HepG2 (cell line): ENCODE data around the gene PPP1R15B. TPM values are rescaled to one million over a fixed set of nuclear protein-coding genes. Genes with fewer than 3 reads are reported as not detected.

Source experiments
- HNRNPL ChIP-seq: fragments of 200-400 bp; formaldehyde crosslinking; IDR thresholded peaks from 2 replicates; pipeline ENCODE4 v1.6.1; 2017; ENCODE audit warnings: mild to moderate bottlenecking, low read depth, low read length
- RAD21 ChIP-seq: fragments of 450-650 bp; formaldehyde crosslinking; IDR thresholded peaks from 2 replicates; pipeline ENCODE4 v1.5.0; 2020; ENCODE audit warnings: mild to moderate bottlenecking
- SRF ChIP-seq: IDR thresholded peaks from 2 replicates; pipeline ENCODE4 v1.6.1; 2011; ENCODE audit warnings: mild to moderate bottlenecking, low read depth, low read length, moderate library complexity
- STAG1 ChIP-seq: sonication (generic); formaldehyde crosslinking; IDR thresholded peaks from 2 replicates; pipeline ENCODE4 v1.4.0; 2020; ENCODE audit warnings: missing genetic modification reagents
- UBTF ChIP-seq: sonication (generic); formaldehyde crosslinking; IDR thresholded peaks from 2 replicates; pipeline ENCODE4 v1.4.0; 2020; ENCODE audit warnings: mild to moderate bottlenecking, missing genetic modification reagents
- ZNF501 ChIP-seq: sonication (generic); formaldehyde crosslinking; IDR thresholded peaks from 2 replicates; pipeline ENCODE4 v1.5.1; 2020; ENCODE audit warnings: mild to moderate bottlenecking, moderate library complexity, missing genetic modification reagents
- ZNF788 ChIP-seq: sonication (generic); formaldehyde crosslinking; IDR thresholded peaks from 2 replicates; pipeline ENCODE4 v1.5.0; 2020; ENCODE audit warnings: mild to moderate bottlenecking, missing genetic modification reagents, borderline replicate concordance
- polyA plus RNA-seq, 8 experiments: library from polyadenylated mRNA; depleted of rRNA in 3 of 8; stranded (reverse) in 7 of 8; unstranded in 1 of 8; fragments of >200 nt; fragmentation: Illumina TruSeq in 4 of 8; extraction: Trizol in 4 of 8; gene quantifications; 2 replicates each; pipeline versions ENCODE4 v1.2.1 to v1.2.3, GENCODE V29; 2011 to 2016; ENCODE audit warnings: low read depth in 4 of 8, missing spikeins in 1 of 8, mixed read lengths in 1 of 8; ENCODE audit not compliant: insufficient read depth in 1 of 8
- total RNA-seq, 5 experiments: library from RNA; depleted of rRNA; stranded (reverse); fragments of >200 nt; fragmentation: Illumina TruSeq; extraction: Trizol; gene quantifications; 2 replicates each; pipeline ENCODE4 v1.2.3, GENCODE V29; 2016; ENCODE audit warnings: low read depth in 1 of 5
- TF ChIP-seq, protein P1 (sequence below): sonication (generic); formaldehyde crosslinking; IDR thresholded peaks from 2 replicates; pipeline ENCODE4 v1.5.1; 2020; ENCODE audit warnings: mild to moderate bottlenecking, missing genetic modification reagents, moderate library complexity
- TF ChIP-seq, protein P2 (sequence below): sonication (generic); IDR thresholded peaks from 2 replicates; pipeline ENCODE4 v1.6.1; 2016; ENCODE audit warnings: low read depth, borderline replicate concordance
- TF ChIP-seq, protein P3 (sequence below): sonication (generic); formaldehyde crosslinking; IDR thresholded peaks from 2 replicates; pipeline ENCODE4 v1.4.0; 2020; ENCODE audit warnings: mild to moderate bottlenecking, missing genetic modification reagents
- TF ChIP-seq, protein P4 (sequence below): sonication (generic); formaldehyde crosslinking; IDR thresholded peaks from 2 replicates; pipeline ENCODE4 v1.4.0; 2020; ENCODE audit warnings: missing genetic modification reagents, borderline replicate concordance

The PPP1R15B gene
- total and polyA plus RNA-seq, 2 of the 13 experiments (the other 11 are each of a cell fraction or from before 2014, with no cell fraction given) = 13.4 to 23.8 TPM

DNA sequence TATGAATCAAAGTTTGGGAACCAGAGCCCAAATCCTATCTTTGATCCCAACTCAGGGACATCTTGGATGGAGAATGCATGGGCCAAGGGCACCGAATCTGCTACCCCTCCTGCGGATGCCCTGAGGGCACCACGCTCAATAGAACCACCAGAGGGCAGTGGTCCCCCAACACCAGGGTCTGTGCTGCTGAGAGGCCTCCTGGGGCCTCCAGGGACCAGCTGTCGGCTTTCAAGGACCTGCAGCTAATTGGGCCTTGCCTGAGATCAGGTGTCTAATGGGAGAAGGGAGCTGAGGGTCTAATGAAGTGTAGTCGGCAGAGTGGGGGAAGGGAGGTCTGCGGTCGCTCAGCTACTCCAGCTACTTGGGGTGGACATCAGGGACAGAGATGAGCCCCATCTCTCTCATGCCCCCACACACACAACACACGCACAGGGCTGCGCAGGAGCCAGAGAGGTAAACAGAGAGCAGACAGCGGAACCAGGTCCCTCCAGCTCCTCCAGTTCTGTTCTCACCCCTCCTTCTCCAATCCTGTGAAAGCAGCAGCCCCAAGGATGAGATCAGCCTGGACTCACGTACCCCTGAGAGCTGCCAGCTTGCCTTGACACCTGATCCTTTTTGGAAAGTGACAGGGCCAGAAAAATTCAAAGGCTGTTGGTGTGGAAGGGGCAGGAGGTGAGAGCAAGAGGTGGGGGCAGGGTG, 34.9 kb upstream of the PPP1R15B start (continued):
- peak; percentile 32; the same call in 1 of the 2 replicates for TF ChIP-seq UBTF (CRISPR knock-in tag)
- TF ChIP-seq, protein P1, sequence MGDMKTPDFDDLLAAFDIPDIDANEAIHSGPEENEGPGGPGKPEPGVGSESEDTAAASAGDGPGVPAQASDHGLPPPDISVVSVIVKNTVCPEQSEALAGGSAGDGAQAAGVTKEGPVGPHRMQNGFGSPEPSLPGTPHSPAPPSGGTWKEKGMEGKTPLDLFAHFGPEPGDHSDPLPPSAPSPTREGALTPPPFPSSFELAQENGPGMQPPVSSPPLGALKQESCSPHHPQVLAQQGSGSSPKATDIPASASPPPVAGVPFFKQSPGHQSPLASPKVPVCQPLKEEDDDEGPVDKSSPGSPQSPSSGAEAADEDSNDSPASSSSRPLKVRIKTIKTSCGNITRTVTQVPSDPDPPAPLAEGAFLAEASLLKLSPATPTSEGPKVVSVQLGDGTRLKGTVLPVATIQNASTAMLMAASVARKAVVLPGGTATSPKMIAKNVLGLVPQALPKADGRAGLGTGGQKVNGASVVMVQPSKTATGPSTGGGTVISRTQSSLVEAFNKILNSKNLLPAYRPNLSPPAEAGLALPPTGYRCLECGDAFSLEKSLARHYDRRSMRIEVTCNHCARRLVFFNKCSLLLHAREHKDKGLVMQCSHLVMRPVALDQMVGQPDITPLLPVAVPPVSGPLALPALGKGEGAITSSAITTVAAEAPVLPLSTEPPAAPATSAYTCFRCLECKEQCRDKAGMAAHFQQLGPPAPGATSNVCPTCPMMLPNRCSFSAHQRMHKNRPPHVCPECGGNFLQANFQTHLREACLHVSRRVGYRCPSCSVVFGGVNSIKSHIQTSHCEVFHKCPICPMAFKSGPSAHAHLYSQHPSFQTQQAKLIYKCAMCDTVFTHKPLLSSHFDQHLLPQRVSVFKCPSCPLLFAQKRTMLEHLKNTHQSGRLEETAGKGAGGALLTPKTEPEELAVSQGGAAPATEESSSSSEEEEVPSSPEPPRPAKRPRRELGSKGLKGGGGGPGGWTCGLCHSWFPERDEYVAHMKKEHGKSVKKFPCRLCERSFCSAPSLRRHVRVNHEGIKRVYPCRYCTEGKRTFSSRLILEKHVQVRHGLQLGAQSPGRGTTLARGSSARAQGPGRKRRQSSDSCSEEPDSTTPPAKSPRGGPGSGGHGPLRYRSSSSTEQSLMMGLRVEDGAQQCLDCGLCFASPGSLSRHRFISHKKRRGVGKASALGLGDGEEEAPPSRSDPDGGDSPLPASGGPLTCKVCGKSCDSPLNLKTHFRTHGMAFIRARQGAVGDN (CRISPR knock-in tag) = peak; percentile 40
- TF ChIP-seq, protein P2, sequence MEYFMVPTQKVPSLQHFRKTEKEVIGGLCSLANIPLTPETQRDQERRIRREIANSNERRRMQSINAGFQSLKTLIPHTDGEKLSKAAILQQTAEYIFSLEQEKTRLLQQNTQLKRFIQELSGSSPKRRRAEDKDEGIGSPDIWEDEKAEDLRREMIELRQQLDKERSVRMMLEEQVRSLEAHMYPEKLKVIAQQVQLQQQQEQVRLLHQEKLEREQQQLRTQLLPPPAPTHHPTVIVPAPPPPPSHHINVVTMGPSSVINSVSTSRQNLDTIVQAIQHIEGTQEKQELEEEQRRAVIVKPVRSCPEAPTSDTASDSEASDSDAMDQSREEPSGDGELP = peak; percentile 12; the same call in 1 of the 2 replicates
- peak; percentile 81 for TF ChIP-seq HNRNPL
- TF ChIP-seq RAD21 (CRISPR knock-in tag) = peak; percentile 82
- peak; percentile 83 for TF ChIP-seq STAG1 (CRISPR knock-in tag)
- TF ChIP-seq SRF = no peak
- TF ChIP-seq, protein P3, sequence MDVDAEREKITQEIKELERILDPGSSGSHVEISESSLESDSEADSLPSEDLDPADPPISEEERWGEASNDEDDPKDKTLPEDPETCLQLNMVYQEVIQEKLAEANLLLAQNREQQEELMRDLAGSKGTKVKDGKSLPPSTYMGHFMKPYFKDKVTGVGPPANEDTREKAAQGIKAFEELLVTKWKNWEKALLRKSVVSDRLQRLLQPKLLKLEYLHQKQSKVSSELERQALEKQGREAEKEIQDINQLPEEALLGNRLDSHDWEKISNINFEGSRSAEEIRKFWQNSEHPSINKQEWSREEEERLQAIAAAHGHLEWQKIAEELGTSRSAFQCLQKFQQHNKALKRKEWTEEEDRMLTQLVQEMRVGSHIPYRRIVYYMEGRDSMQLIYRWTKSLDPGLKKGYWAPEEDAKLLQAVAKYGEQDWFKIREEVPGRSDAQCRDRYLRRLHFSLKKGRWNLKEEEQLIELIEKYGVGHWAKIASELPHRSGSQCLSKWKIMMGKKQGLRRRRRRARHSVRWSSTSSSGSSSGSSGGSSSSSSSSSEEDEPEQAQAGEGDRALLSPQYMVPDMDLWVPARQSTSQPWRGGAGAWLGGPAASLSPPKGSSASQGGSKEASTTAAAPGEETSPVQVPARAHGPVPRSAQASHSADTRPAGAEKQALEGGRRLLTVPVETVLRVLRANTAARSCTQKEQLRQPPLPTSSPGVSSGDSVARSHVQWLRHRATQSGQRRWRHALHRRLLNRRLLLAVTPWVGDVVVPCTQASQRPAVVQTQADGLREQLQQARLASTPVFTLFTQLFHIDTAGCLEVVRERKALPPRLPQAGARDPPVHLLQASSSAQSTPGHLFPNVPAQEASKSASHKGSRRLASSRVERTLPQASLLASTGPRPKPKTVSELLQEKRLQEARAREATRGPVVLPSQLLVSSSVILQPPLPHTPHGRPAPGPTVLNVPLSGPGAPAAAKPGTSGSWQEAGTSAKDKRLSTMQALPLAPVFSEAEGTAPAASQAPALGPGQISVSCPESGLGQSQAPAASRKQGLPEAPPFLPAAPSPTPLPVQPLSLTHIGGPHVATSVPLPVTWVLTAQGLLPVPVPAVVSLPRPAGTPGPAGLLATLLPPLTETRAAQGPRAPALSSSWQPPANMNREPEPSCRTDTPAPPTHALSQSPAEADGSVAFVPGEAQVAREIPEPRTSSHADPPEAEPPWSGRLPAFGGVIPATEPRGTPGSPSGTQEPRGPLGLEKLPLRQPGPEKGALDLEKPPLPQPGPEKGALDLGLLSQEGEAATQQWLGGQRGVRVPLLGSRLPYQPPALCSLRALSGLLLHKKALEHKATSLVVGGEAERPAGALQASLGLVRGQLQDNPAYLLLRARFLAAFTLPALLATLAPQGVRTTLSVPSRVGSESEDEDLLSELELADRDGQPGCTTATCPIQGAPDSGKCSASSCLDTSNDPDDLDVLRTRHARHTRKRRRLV = no peak
- TF ChIP-seq ZNF788 (CRISPR knock-in tag) = no peak
- TF ChIP-seq, protein P4, sequence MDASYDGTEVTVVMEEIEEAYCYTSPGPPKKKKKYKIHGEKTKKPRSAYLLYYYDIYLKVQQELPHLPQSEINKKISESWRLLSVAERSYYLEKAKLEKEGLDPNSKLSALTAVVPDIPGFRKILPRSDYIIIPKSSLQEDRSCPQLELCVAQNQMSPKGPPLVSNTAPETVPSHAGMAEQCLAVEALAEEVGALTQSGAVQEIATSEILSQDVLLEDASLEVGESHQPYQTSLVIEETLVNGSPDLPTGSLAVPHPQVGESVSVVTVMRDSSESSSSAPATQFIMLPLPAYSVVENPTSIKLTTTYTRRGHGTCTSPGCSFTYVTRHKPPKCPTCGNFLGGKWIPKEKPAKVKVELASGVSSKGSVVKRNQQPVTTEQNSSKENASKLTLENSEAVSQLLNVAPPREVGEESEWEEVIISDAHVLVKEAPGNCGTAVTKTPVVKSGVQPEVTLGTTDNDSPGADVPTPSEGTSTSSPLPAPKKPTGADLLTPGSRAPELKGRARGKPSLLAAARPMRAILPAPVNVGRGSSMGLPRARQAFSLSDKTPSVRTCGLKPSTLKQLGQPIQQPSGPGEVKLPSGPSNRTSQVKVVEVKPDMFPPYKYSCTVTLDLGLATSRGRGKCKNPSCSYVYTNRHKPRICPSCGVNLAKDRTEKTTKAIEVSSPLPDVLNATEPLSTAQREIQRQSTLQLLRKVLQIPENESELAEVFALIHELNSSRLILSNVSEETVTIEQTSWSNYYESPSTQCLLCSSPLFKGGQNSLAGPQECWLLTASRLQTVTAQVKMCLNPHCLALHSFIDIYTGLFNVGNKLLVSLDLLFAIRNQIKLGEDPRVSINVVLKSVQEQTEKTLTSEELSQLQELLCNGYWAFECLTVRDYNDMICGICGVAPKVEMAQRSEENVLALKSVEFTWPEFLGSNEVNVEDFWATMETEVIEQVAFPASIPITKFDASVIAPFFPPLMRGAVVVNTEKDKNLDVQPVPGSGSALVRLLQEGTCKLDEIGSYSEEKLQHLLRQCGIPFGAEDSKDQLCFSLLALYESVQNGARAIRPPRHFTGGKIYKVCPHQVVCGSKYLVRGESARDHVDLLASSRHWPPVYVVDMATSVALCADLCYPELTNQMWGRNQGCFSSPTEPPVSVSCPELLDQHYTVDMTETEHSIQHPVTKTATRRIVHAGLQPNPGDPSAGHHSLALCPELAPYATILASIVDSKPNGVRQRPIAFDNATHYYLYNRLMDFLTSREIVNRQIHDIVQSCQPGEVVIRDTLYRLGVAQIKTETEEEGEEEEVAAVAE (CRISPR knock-in tag) = no peak
- no peak for TF ChIP-seq ZNF501 (CRISPR knock-in tag)
